SK-N-SH (cell line): ENCODE results near the gene KDM2A. TPM values are rescaled to one million over a fixed set of nuclear protein-coding genes. Genes with fewer than 3 reads are reported as not detected.

Experiments used
- CTCF ChIA-PET: fragments of 300-600, 350-600 bp; formaldehyde crosslinking; extraction: SDS; loops from one replicate; lab custom pipeline; 2021; lab: Yijun Ruan, JAX
- POLR2A ChIA-PET: fragments of 350-600 bp; sonication (Branson Sonifier 250); formaldehyde crosslinking; extraction: SDS; loops from one replicate; lab custom pipeline; 2020; ENCODE audit warnings: antibody characterized with exemption, inconsistent platforms; lab: Yijun Ruan, JAX
- DNase-seq: peaks from one replicate; pipeline ENCODE4 v3.0.0; 2012
- H2AFZ ChIP-seq: fragments of 200-600 bp; sonication (generic); 2 replicates; pipeline ENCODE4 v1.8.1; 2016; ENCODE audit warnings: antibody characterized with exemption, mild to moderate bottlenecking, low read depth
- H3F3A ChIP-seq: fragments of 200-600 bp; sonication (generic); replicated peaks from 2 replicates; pipeline ENCODE3; 2016; ENCODE audit warnings: antibody characterized with exemption, mild to moderate bottlenecking; ENCODE audit not compliant: insufficient read depth
- H3K27ac ChIP-seq, 2 experiments: fragments of 200-500 bp in 1 of 2; fragments of 200-600 bp in 1 of 2; sonication (Bioruptor generic) in 1 of 2; sonication (generic), shearing (Covaris generic) in 1 of 2; 2 replicates each; pipeline versions ENCODE4 v1.5.1 to v1.6.1; 2014 to 2016; ENCODE audit warnings: low read depth in 2 of 2, inconsistent platforms in 1 of 2, low read length in 1 of 2, mild to moderate bottlenecking in 1 of 2, mixed read lengths in 1 of 2
- H3K27me3 ChIP-seq: fragments of 200-600 bp; sonication (generic), shearing (Covaris generic); 2 replicates; pipeline ENCODE4 v1.6.1; 2016; ENCODE audit warnings: mixed run types; ENCODE audit not compliant: insufficient read depth
- H3K36me3 ChIP-seq, 2 experiments: fragments of 200-500 bp in 1 of 2; fragments of 200-600 bp in 1 of 2; sonication (Bioruptor generic) in 1 of 2; sonication (generic) in 1 of 2; replicated peaks in 1 of 2; 2 replicates each; pipeline versions ENCODE3 to v1.5.1; 2014 to 2016; ENCODE audit warnings: low read length in 1 of 2, mild to moderate bottlenecking in 1 of 2; ENCODE audit not compliant: insufficient read depth in 2 of 2, control insufficient read depth in 1 of 2
- H3K4me1 ChIP-seq, 2 experiments: fragments of 200-500 bp in 1 of 2; fragments of 200-600 bp in 1 of 2; sonication (Bioruptor generic) in 1 of 2; sonication (generic), shearing (Covaris generic) in 1 of 2; 2 replicates each; pipeline versions ENCODE4 v1.5.1 to v1.6.1; 2014 to 2016; ENCODE audit warnings: low read depth in 1 of 2, low read length in 1 of 2, mixed run types in 1 of 2; ENCODE audit not compliant: insufficient read depth in 2 of 2, control insufficient read depth in 1 of 2
- H3K4me2 ChIP-seq: fragments of 200-600 bp; sonication (generic), shearing (Covaris generic); 2 replicates; pipeline ENCODE4 v1.6.1; 2017; ENCODE audit warnings: mixed run types
- H3K4me3 ChIP-seq, 2 experiments: fragments of 200-500 bp in 1 of 2; fragments of 200-600 bp in 1 of 2; sonication (Bioruptor generic) in 1 of 2; sonication (generic), shearing (Covaris generic) in 1 of 2; 2 replicates each; pipeline versions ENCODE4 v1.5.1 to v1.8.1; 2014 to 2016; ENCODE audit warnings: low read depth in 2 of 2, inconsistent platforms in 1 of 2, low read length in 1 of 2, mild to moderate bottlenecking in 1 of 2, mixed read lengths in 1 of 2, moderate library complexity in 1 of 2
- H3K79me2 ChIP-seq: fragments of 200-600 bp; sonication (generic); 2 replicates; pipeline ENCODE4 v1.8.1; 2017; ENCODE audit warnings: mild to moderate bottlenecking; ENCODE audit not compliant: insufficient read depth
- H3K9ac ChIP-seq: fragments of 200-600 bp; sonication (generic); 2 replicates; pipeline ENCODE4 v1.6.1; 2017; ENCODE audit warnings: mixed run types
- H3K9me2 ChIP-seq: fragments of 200-600 bp; sonication (generic); 2 replicates; pipeline ENCODE4 v1.6.1; 2017; ENCODE audit warnings: mixed run types
- H3K9me3 ChIP-seq: fragments of 200-600 bp; sonication (generic); 2 replicates; pipeline ENCODE4 v1.6.1; 2017; ENCODE audit warnings: mixed run types, mild to moderate bottlenecking, moderate library complexity
- H4K20me1 ChIP-seq: fragments of 200-600 bp; sonication (generic); 2 replicates; pipeline ENCODE4 v1.6.1; 2017; ENCODE audit warnings: mild to moderate bottlenecking, mixed run types; ENCODE audit not compliant: insufficient read depth
- CHD2 ChIP-seq: fragments of 150-350 bp; IDR thresholded peaks from 2 replicates; pipeline ENCODE4 v1.6.1; 2018; ENCODE audit warnings: low read length; ENCODE audit not compliant: partially characterized antibody
- ELF1 ChIP-seq: IDR thresholded peaks from 2 replicates; pipeline ENCODE4 v1.4.0; 2012
- FOSL2 ChIP-seq: IDR thresholded peaks from 2 replicates; pipeline ENCODE4 v1.4.0; 2012; ENCODE audit warnings: low read depth, mild to moderate bottlenecking, moderate library complexity, borderline replicate concordance
- FOXJ3 ChIP-seq: sonication (generic); formaldehyde crosslinking; IDR thresholded peaks from 2 replicates; pipeline ENCODE4 v1.5.1; 2020; ENCODE audit warnings: mild to moderate bottlenecking, missing genetic modification reagents
- FOXM1 ChIP-seq: IDR thresholded peaks from 2 replicates; pipeline ENCODE4 v1.4.0; 2012; ENCODE audit warnings: low read depth, mild to moderate bottlenecking
- GABPA ChIP-seq: IDR thresholded peaks from 2 replicates; pipeline ENCODE4 v1.4.0; 2012; ENCODE audit warnings: low read depth, mild to moderate bottlenecking
- GATA2 ChIP-seq: sonication (generic); formaldehyde crosslinking; IDR thresholded peaks from 2 replicates; pipeline ENCODE4 v1.5.0; 2020; ENCODE audit warnings: mild to moderate bottlenecking, missing genetic modification reagents
- JUND ChIP-seq: IDR thresholded peaks from 2 replicates; pipeline ENCODE4 v1.4.0; 2012
- MXI1 ChIP-seq: IDR thresholded peaks from 2 replicates; pipeline ENCODE4 v1.6.1; 2012; ENCODE audit warnings: mild to moderate bottlenecking, low read depth, low read length, improper control_type of control experiment
- NFIC ChIP-seq: IDR thresholded peaks from 2 replicates; pipeline ENCODE4 v1.4.0; 2012; ENCODE audit warnings: borderline replicate concordance
- NRF1 ChIP-seq: IDR thresholded peaks from 2 replicates; pipeline ENCODE4 v1.6.1; 2012; ENCODE audit warnings: low read depth, mild to moderate bottlenecking, low read length
- POLR2AphosphoS5 ChIP-seq: IDR thresholded peaks from 2 replicates; pipeline ENCODE4 v1.6.1; 2012; ENCODE audit warnings: low read depth, low read length
- RFX5 ChIP-seq: IDR thresholded peaks from 2 replicates; pipeline ENCODE4 v1.6.1; 2012; ENCODE audit warnings: mild to moderate bottlenecking, improper control_type of control experiment, low read length
- RXRA ChIP-seq: IDR thresholded peaks from 2 replicates; pipeline ENCODE4 v1.4.0; 2012; ENCODE audit warnings: low read depth, mild to moderate bottlenecking, borderline replicate concordance
- SMC3 ChIP-seq: IDR thresholded peaks from 2 replicates; pipeline ENCODE4 v1.6.1; 2012; ENCODE audit warnings: low read depth, low read length, improper control_type of control experiment
- TAF1 ChIP-seq: IDR thresholded peaks from 2 replicates; pipeline ENCODE4 v1.6.1; 2012; ENCODE audit warnings: low read depth, mild to moderate bottlenecking, low read length, moderate library complexity, borderline replicate concordance
- USF2 ChIP-seq: fragments of 150-350 bp; IDR thresholded peaks from 2 replicates; pipeline ENCODE4 v1.6.1; 2017; ENCODE audit warnings: antibody characterized with exemption, low read length, low read depth, borderline replicate concordance
- WGBS: methylation state at CpG from one replicate; pipeline ENCODE4 v1.1.6; 2017; ENCODE audit warnings: low lambda C conversion rate; 5-methylcytosine and 5-hydroxymethylcytosine counted together
- polyA plus RNA-seq, 3 experiments: library from polyadenylated mRNA; depleted of rRNA; stranded (reverse); fragments of >200 nt; gene quantifications; 2 replicates each; pipeline ENCODE4 v1.2.3, GENCODE V29; 2012
- TF ChIP-seq, protein P1 (sequence below): IDR thresholded peaks from 2 replicates; pipeline ENCODE4 v1.4.0; 2012; ENCODE audit warnings: low read depth, borderline replicate concordance
- TF ChIP-seq, protein P2 (sequence below): fragments of 200-600 bp; sonication (generic); IDR thresholded peaks from 2 replicates; pipeline ENCODE4 v1.6.1; 2017; ENCODE audit warnings: antibody characterized with exemption, mild to moderate bottlenecking, moderate library complexity

The KDM2A gene
- polyA plus RNA-seq, 1 of the 3 experiments (the other 2 are of a cell fraction): 28.4 TPM

DNA sequence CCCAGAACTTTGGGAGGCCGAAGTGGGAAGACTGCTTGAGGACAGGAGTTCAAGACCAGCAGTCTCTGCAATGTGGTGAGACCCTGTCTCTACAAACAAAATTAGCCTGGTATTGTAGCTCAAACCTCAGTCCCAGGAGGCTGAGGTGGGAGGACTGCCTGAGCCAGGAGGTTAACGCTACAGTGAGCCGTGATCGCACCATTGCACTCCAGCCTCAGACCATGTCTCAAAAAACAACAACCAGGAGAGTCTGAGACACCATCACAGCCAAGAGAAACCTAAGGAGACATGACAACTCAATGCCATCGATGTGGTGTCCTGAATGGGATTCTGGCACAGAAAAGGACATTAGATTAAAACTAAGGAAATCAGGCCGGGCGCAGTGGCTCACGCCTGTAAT, 28.3 kb upstream of the KDM2A start:
- Histone ChIP-seq H3K4me1 (no peaks in the 10 kb centered on the region), H3K9me2 (no peaks in the 10 kb centered on the region), H3K27ac (no peak overlapping the region), H3K9ac (no peak overlapping the region), H3K4me2 (no peak overlapping the region), H4K20me1 (no peaks in the 10 kb centered on the region), H3K27me3 (no peaks in the 10 kb centered on the region), H2AFZ (no peak overlapping the region), H3K79me2 (no peaks in the 10 kb centered on the region), H3K4me3 (no peak overlapping the region), H3F3A (no peaks in the 10 kb centered on the region), H3K9me3 (no peaks in the 10 kb centered on the region), H3K36me3 (no peaks in the 10 kb centered on the region)
- WGBS: 90% methylated on average over 8 of the region's 8 CpGs
- ChIA-PET CTCF (interaction anchor here (1.6 kb wide), 1 partner anchor 10 kb away, joined by 6 read pairs; no protein-coding TSS in a partner anchor), POLR2A (no interaction called here)
- DNase-seq: no peak
- TF ChIP-seq, protein P1, sequence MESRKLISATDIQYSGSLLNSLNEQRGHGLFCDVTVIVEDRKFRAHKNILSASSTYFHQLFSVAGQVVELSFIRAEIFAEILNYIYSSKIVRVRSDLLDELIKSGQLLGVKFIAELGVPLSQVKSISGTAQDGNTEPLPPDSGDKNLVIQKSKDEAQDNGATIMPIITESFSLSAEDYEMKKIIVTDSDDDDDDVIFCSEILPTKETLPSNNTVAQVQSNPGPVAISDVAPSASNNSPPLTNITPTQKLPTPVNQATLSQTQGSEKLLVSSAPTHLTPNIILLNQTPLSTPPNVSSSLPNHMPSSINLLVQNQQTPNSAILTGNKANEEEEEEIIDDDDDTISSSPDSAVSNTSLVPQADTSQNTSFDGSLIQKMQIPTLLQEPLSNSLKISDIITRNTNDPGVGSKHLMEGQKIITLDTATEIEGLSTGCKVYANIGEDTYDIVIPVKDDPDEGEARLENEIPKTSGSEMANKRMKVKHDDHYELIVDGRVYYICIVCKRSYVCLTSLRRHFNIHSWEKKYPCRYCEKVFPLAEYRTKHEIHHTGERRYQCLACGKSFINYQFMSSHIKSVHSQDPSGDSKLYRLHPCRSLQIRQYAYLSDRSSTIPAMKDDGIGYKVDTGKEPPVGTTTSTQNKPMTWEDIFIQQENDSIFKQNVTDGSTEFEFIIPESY: no peak
- no peak for TF ChIP-seq FOXJ3 (CRISPR knock-in tag)
- no peak for TF ChIP-seq USF2
- TF ChIP-seq NRF1: no peak
- no peak for TF ChIP-seq SMC3
- no peak for TF ChIP-seq NFIC
- no peak for TF ChIP-seq CHD2
- no peak for TF ChIP-seq FOSL2
- no peak for TF ChIP-seq GATA2
- no peak for TF ChIP-seq ELF1
- TF ChIP-seq POLR2AphosphoS5: no peak
- TF ChIP-seq RFX5: no peak
- no peak for TF ChIP-seq FOXM1

DNA sequence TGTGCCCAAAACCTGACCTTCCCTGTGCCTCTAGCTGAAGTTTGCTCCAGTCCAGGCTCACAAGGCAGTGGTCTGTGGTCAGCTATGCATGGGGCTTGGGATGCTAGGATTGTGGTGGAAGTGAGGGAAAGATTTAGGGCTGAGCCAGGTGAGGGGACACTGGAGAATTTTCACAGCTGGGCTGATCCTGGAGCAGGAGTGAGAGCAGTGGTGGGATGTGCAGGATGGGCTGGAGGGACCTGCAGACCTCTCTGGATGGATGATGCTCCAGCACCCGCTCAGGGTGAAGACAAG, 23.9 kb upstream of the KDM2A start:
- DNase-seq: no peak
- Histone ChIP-seq H3K4me1 (no peaks in the 10 kb centered on the region), H2AFZ (no peak overlapping the region), H3K9me2 (no peaks in the 10 kb centered on the region), H3K27ac (no peak overlapping the region), H3K4me3 (no peak overlapping the region), H3K79me2 (no peaks in the 10 kb centered on the region), H3K4me2 (no peak overlapping the region), H3K9me3 (no peaks in the 10 kb centered on the region), H3K36me3 (no peaks in the 10 kb centered on the region), H3K9ac (no peak overlapping the region), H4K20me1 (no peaks in the 10 kb centered on the region), H3K27me3 (no peaks in the 10 kb centered on the region), H3F3A (no peaks in the 10 kb centered on the region)
- TF ChIP-seq JUND: no peak
- no peak for TF ChIP-seq TAF1
- no peak for TF ChIP-seq GABPA
- TF ChIP-seq RXRA: no peak
- no peak for TF ChIP-seq FOSL2
- TF ChIP-seq, protein P2, sequence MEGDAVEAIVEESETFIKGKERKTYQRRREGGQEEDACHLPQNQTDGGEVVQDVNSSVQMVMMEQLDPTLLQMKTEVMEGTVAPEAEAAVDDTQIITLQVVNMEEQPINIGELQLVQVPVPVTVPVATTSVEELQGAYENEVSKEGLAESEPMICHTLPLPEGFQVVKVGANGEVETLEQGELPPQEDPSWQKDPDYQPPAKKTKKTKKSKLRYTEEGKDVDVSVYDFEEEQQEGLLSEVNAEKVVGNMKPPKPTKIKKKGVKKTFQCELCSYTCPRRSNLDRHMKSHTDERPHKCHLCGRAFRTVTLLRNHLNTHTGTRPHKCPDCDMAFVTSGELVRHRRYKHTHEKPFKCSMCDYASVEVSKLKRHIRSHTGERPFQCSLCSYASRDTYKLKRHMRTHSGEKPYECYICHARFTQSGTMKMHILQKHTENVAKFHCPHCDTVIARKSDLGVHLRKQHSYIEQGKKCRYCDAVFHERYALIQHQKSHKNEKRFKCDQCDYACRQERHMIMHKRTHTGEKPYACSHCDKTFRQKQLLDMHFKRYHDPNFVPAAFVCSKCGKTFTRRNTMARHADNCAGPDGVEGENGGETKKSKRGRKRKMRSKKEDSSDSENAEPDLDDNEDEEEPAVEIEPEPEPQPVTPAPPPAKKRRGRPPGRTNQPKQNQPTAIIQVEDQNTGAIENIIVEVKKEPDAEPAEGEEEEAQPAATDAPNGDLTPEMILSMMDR: peak; percentile 1; the same call in 1 of the 2 replicates
- no peak for TF ChIP-seq MXI1
- POLR2A ChIA-PET: no interaction called here
- WGBS: 67% methylated on average over 1 of the region's 1 CpG
- CTCF ChIA-PET: interaction anchor here (0.9 to 3.8 kb wide), 7 partner anchors 11 to 222 kb away, joined by 3 to 23 read pairs (median 5); no protein-coding TSS in a partner anchor
